HG03103 (cell line): Measurements from ENCODE around the gene NGDN.

Source experiments
- ATAC-seq: cut with Tn5 transposase; IDR thresholded peaks from one replicate; pipeline ENCODE4 v1.9.1; 2021; ENCODE audit warnings: low read depth; ENCODE audit not compliant: unreplicated experiment

NGDN gene

GRCh38 chr14:23520899-23521533 lies 51.5 kb downstream of the NGDN start:
- ATAC-seq = no peak

GRCh38 chr14:23521785-23522640 lies 52.5 kb downstream of the NGDN start:
- ATAC-seq = no peak

GRCh38 chr14:23522643-23523198 lies 53.2 kb downstream of the NGDN start:
- no peak for ATAC-seq

GRCh38 chr14:23523229-23524016 lies 53.9 kb downstream of the NGDN start:
- ATAC-seq = no peak

GRCh38 chr14:23524954-23525353 lies 55.5 kb downstream of the NGDN start:
- no peak for ATAC-seq

- ATAC-seq = no peak
These were observed 56.1 kb downstream of the NGDN start for GRCh38 chr14:23525611-23526010.
